ENCODE data around the gene IL1A. TPM values are rescaled to one million over a fixed set of nuclear protein-coding genes. Genes with fewer than 3 reads are reported as not detected.

Gene IL1A
- total and polyA plus RNA-seq, 2 experiments from 2014 or later, result 1.4 to 2.3 TPM

- TF ChIP-seq EZH2 (IDR thresholded peaks at IDR 0.05; ENCODE audit: borderline replicate concordance) (no peak), EZH2phosphoT487 (IDR thresholded peaks at IDR 0.05; ENCODE audit: low read depth, severe bottlenecking, unreplicated experiment) (no peak), CTCF (IDR thresholded peaks at IDR 0.05; ENCODE audit: poor library complexity) (no peak)
- Histone ChIP-seq H3K27me3 (no peaks in the 10 kb centered on the region), H3K9me3 (ENCODE audit: low read depth) (no peaks in the 10 kb centered on the region), H3K4me3 (no peak overlapping the region), H3K4me2 (no peak overlapping the region), H3K4me1 (ENCODE audit: insufficient read depth) (peaks cover 21% of the 10 kb centered on the region), H3K27ac (no peak overlapping the region), H3K36me3 (replicated peaks; ENCODE audit: insufficient read depth, low read depth) (no peaks in the 10 kb centered on the region), H3K9me2 (replicated peaks; ENCODE audit: insufficient read depth) (no peaks in the 10 kb centered on the region), H3K79me2 (no peaks in the 10 kb centered on the region), H2AFZ (no peak overlapping the region), H4K20me1 (ENCODE audit: insufficient read depth, poor library complexity, severe bottlenecking) (no peaks in the 10 kb centered on the region)
- DNase-seq (ENCODE audit: low spot score), result no peak
- 81% methylated on average over 5 of the region's 5 CpGs for WGBS (ENCODE audit: low lambda C conversion rate, missing lambda C conversion rate)
Measured at GRCh38 chr2:112830682-112831512, 46.6 kb upstream of the IL1A start.

GRCh38 chr2:112829961-112830681 lies 45.8 kb upstream of the IL1A start:
- no peak overlapping the region for H2AFZ ChIP-seq
- no peak overlapping the region for H3K4me2 ChIP-seq
- TF ChIP-seq EZH2 (IDR thresholded peaks at IDR 0.05; ENCODE audit: borderline replicate concordance) (no peak), CTCF (IDR thresholded peaks at IDR 0.05; ENCODE audit: poor library complexity) (no peak), EZH2phosphoT487 (IDR thresholded peaks at IDR 0.05; ENCODE audit: low read depth, severe bottlenecking, unreplicated experiment) (no peak)
- DNase-seq (ENCODE audit: low spot score), result no peak
- no peaks in the 10 kb centered on the region for H3K9me3 ChIP-seq (ENCODE audit: low read depth)
- no peaks in the 10 kb centered on the region for H3K36me3 ChIP-seq (replicated peaks; ENCODE audit: insufficient read depth, low read depth)
- WGBS (ENCODE audit: low lambda C conversion rate, missing lambda C conversion rate), result 96% methylated on average over 10 of the region's 10 CpGs
- peaks cover 16% of the 10 kb centered on the region for H3K4me1 ChIP-seq (ENCODE audit: insufficient read depth)
- H3K27me3 ChIP-seq, result no peaks in the 10 kb centered on the region
- H3K4me3 ChIP-seq, result no peak overlapping the region
- H4K20me1 ChIP-seq (ENCODE audit: insufficient read depth, poor library complexity, severe bottlenecking), result no peaks in the 10 kb centered on the region
- no peaks in the 10 kb centered on the region for H3K9me2 ChIP-seq (replicated peaks; ENCODE audit: insufficient read depth)
- no peaks in the 10 kb centered on the region for H3K79me2 ChIP-seq
- H3K27ac ChIP-seq, result no peak overlapping the region

- no peak overlapping the region for H3K4me2 ChIP-seq
- H3K36me3 ChIP-seq (replicated peaks; ENCODE audit: insufficient read depth, low read depth), result no peaks in the 10 kb centered on the region
- no peaks in the 10 kb centered on the region for H3K9me2 ChIP-seq (replicated peaks; ENCODE audit: insufficient read depth)
- peaks cover 8% of the 10 kb centered on the region for H3K4me1 ChIP-seq (ENCODE audit: insufficient read depth)
- no peaks in the 10 kb centered on the region for H3K27me3 ChIP-seq
- no peak for DNase-seq (ENCODE audit: low spot score)
- no peaks in the 10 kb centered on the region for H4K20me1 ChIP-seq (ENCODE audit: insufficient read depth, poor library complexity, severe bottlenecking)
- H3K79me2 ChIP-seq, result no peaks in the 10 kb centered on the region
- no peak overlapping the region for H3K27ac ChIP-seq
- TF ChIP-seq EZH2phosphoT487 (IDR thresholded peaks at IDR 0.05; ENCODE audit: low read depth, severe bottlenecking, unreplicated experiment) (no peak), EZH2 (IDR thresholded peaks at IDR 0.05; ENCODE audit: borderline replicate concordance) (no peak), CTCF (IDR thresholded peaks at IDR 0.05; ENCODE audit: poor library complexity) (no peak)
- H2AFZ ChIP-seq, result no peak overlapping the region
- no peak overlapping the region for H3K4me3 ChIP-seq
- WGBS (ENCODE audit: low lambda C conversion rate, missing lambda C conversion rate), result 77% methylated on average over 5 of the region's 5 CpGs
- no peaks in the 10 kb centered on the region for H3K9me3 ChIP-seq (ENCODE audit: low read depth)
Measured at GRCh38 chr2:112829101-112829960, 45.0 kb upstream of the IL1A start.
